Measurements from ENCODE around the gene SMARCD3. TPM values are rescaled to one million over a fixed set of nuclear protein-coding genes. Genes with fewer than 3 reads are reported as not detected.
A peak's percentile ranks its signal among the peaks of the same experiment; 100 is the strongest.

Gene SMARCD3
- total RNA-seq, 1 experiment from 2014 or later: 30.3 TPM

DNA sequence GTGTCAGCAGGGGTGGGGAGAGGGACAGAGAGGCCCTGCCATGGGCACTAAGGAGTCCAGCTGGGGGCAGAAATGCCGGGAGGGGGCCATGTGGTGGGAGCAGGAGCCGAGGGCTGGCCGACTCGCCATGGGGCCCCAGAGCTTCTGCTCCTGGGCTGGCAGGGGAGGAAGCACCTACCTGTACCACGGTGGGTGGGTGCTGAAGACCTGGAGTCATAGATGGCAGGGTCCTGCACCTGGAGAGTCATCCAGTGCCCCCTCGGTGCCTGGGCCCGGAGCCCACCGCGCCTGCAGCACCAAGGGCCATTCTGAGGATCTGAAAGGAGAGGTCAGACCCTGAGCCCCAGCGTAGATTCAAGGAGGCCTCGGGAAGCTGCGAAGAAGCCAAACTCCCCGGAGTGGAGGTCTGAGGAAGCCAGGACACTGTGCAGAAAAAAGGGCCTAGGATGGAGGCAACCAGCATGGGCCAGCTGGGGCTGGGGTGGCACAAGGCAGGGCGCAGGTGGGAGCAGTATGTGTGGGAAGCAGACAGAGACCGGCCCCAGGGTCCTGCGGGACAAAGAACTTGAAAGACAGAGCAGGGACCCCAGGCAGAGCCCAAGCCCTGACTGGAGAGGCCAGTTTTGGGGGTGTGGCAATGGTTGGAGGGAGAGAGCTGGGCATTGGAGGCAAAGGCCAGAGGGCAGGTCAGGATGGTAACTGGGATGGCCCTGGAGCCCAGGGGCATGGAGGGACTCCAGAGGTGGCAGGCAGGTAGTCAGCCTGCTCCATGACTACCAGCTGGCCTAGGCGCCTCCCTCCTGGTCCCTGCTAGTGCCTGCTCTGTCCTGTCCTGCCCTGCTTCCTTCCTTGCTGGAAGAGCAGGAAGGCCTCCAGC lies 26.7 kb upstream of the SMARCD3 start:
- no peak for ATAC-seq
- DNase-seq (ENCODE audit: low read depth, low spot score): no peak
- ChIA-PET CTCF (no interaction called here), RAD21 (ENCODE audit: low non-redundant PET in 1 of 2, low total read pairs in 2 of 2, uncharacterized antibody in 2 of 2, unreplicated experiment in 2 of 2) (no interaction called here), POLR2A (no interaction called here)
- intact Hi-C loops (cut with micrococcal nuclease): no loop called here
- Histone ChIP-seq H3K36me3 (ENCODE audit: control insufficient read depth in 1 of 2, insufficient read depth in 2 of 2, low read length in 2 of 2) (no peaks in the 10 kb centered on the region), H3K9me3 (ENCODE audit: control insufficient read depth in 1 of 2, insufficient read depth in 1 of 2, low read depth in 1 of 2, low read length in 2 of 2) (no peaks in the 10 kb centered on the region), H4K20me1 (ENCODE audit: insufficient read depth) (no peaks in the 10 kb centered on the region), H3K9ac (ENCODE audit: low read length) (no peak overlapping the region), H3K27ac (ENCODE audit: low read depth, low read length) (no peak overlapping the region), H3K9me2 (ENCODE audit: insufficient read depth) (no peaks in the 10 kb centered on the region), H3K27me3 (ENCODE audit: insufficient read depth, low read length) (no peaks in the 10 kb centered on the region), H3K79me2 (ENCODE audit: insufficient read depth, low read length) (no peaks in the 10 kb centered on the region), H2AFZ (ENCODE audit: low read depth, low read length, poor library complexity, severe bottlenecking) (no peak overlapping the region), H3K4me3 (replicated peaks in 1 of 2; ENCODE audit: low read depth in 1 of 2, low read length in 2 of 2) (peak overlapping the region in 1 of 2 experiments; percentile 57; a peak in 1 of 4 replicates), H3K4me2 (ENCODE audit: low read length) (peak overlapping the region; percentile 83), H3K4me1 (ENCODE audit: control insufficient read depth in 1 of 2, insufficient read depth in 2 of 2, low read length in 2 of 2) (peaks cover 12 to 17% of the 10 kb centered on the region in 2 experiments; a peak in 3 of 4 replicates)
- no TSS peak for BruUV-seq (replicated peaks)
- no peak for TF ChIP-seq ATF3 (IDR thresholded peaks at IDR 0.05)
- no peak for TF ChIP-seq JUND (IDR thresholded peaks at IDR 0.05)
- TF ChIP-seq YY1 (IDR thresholded peaks at IDR 0.05; ENCODE audit: extremely low read depth, insufficient replicate concordance, low read depth, low read length): no peak
- no peak for TF ChIP-seq REST (IDR thresholded peaks at IDR 0.05; ENCODE audit: low read depth)
- no peak for TF ChIP-seq EZH2phosphoT487 (IDR thresholded peaks at IDR 0.05; ENCODE audit: borderline replicate concordance)
- TF ChIP-seq SP1 (IDR thresholded peaks at IDR 0.05; ENCODE audit: low read depth): no peak
